SK-N-SH (cell line): Measurements from ENCODE around the gene ETF1. TPM values are rescaled to one million over a fixed set of nuclear protein-coding genes. Genes with fewer than 3 reads are reported as not detected.
A peak's percentile ranks its signal among the peaks of the same experiment; 100 is the strongest.

Source experiments
- CTCF ChIA-PET: fragments of 300-600, 350-600 bp; formaldehyde crosslinking; extraction: SDS; loops from one replicate; lab custom pipeline; 2021; lab: Yijun Ruan, JAX
- POLR2A ChIA-PET: fragments of 350-600 bp; sonication (Branson Sonifier 250); formaldehyde crosslinking; extraction: SDS; loops from one replicate; lab custom pipeline; 2020; ENCODE audit warnings: antibody characterized with exemption, inconsistent platforms; lab: Yijun Ruan, JAX
- DNase-seq: peaks from one replicate; pipeline ENCODE4 v3.0.0; 2012
- H2AFZ ChIP-seq: fragments of 200-600 bp; sonication (generic); 2 replicates; pipeline ENCODE4 v1.8.1; 2016; ENCODE audit warnings: antibody characterized with exemption, mild to moderate bottlenecking, low read depth
- H3F3A ChIP-seq: fragments of 200-600 bp; sonication (generic); replicated peaks from 2 replicates; pipeline ENCODE3; 2016; ENCODE audit warnings: antibody characterized with exemption, mild to moderate bottlenecking; ENCODE audit not compliant: insufficient read depth
- H3K27ac ChIP-seq, 2 experiments: fragments of 200-500 bp in 1 of 2; fragments of 200-600 bp in 1 of 2; sonication (Bioruptor generic) in 1 of 2; sonication (generic), shearing (Covaris generic) in 1 of 2; 2 replicates each; pipeline versions ENCODE4 v1.5.1 to v1.6.1; 2014 to 2016; ENCODE audit warnings: low read depth in 2 of 2, inconsistent platforms in 1 of 2, low read length in 1 of 2, mild to moderate bottlenecking in 1 of 2, mixed read lengths in 1 of 2
- H3K27me3 ChIP-seq: fragments of 200-600 bp; sonication (generic), shearing (Covaris generic); 2 replicates; pipeline ENCODE4 v1.6.1; 2016; ENCODE audit warnings: mixed run types; ENCODE audit not compliant: insufficient read depth
- H3K36me3 ChIP-seq, 2 experiments: fragments of 200-500 bp in 1 of 2; fragments of 200-600 bp in 1 of 2; sonication (Bioruptor generic) in 1 of 2; sonication (generic) in 1 of 2; replicated peaks in 1 of 2; 2 replicates each; pipeline versions ENCODE3 to v1.5.1; 2014 to 2016; ENCODE audit warnings: low read length in 1 of 2, mild to moderate bottlenecking in 1 of 2; ENCODE audit not compliant: insufficient read depth in 2 of 2, control insufficient read depth in 1 of 2
- H3K4me1 ChIP-seq, 2 experiments: fragments of 200-500 bp in 1 of 2; fragments of 200-600 bp in 1 of 2; sonication (Bioruptor generic) in 1 of 2; sonication (generic), shearing (Covaris generic) in 1 of 2; 2 replicates each; pipeline versions ENCODE4 v1.5.1 to v1.6.1; 2014 to 2016; ENCODE audit warnings: low read depth in 1 of 2, low read length in 1 of 2, mixed run types in 1 of 2; ENCODE audit not compliant: insufficient read depth in 2 of 2, control insufficient read depth in 1 of 2
- H3K4me2 ChIP-seq: fragments of 200-600 bp; sonication (generic), shearing (Covaris generic); 2 replicates; pipeline ENCODE4 v1.6.1; 2017; ENCODE audit warnings: mixed run types
- H3K4me3 ChIP-seq, 2 experiments: fragments of 200-500 bp in 1 of 2; fragments of 200-600 bp in 1 of 2; sonication (Bioruptor generic) in 1 of 2; sonication (generic), shearing (Covaris generic) in 1 of 2; 2 replicates each; pipeline versions ENCODE4 v1.5.1 to v1.8.1; 2014 to 2016; ENCODE audit warnings: low read depth in 2 of 2, inconsistent platforms in 1 of 2, low read length in 1 of 2, mild to moderate bottlenecking in 1 of 2, mixed read lengths in 1 of 2, moderate library complexity in 1 of 2
- H3K79me2 ChIP-seq: fragments of 200-600 bp; sonication (generic); 2 replicates; pipeline ENCODE4 v1.8.1; 2017; ENCODE audit warnings: mild to moderate bottlenecking; ENCODE audit not compliant: insufficient read depth
- H3K9ac ChIP-seq: fragments of 200-600 bp; sonication (generic); 2 replicates; pipeline ENCODE4 v1.6.1; 2017; ENCODE audit warnings: mixed run types
- H3K9me2 ChIP-seq: fragments of 200-600 bp; sonication (generic); 2 replicates; pipeline ENCODE4 v1.6.1; 2017; ENCODE audit warnings: mixed run types
- H3K9me3 ChIP-seq: fragments of 200-600 bp; sonication (generic); 2 replicates; pipeline ENCODE4 v1.6.1; 2017; ENCODE audit warnings: mixed run types, mild to moderate bottlenecking, moderate library complexity
- H4K20me1 ChIP-seq: fragments of 200-600 bp; sonication (generic); 2 replicates; pipeline ENCODE4 v1.6.1; 2017; ENCODE audit warnings: mild to moderate bottlenecking, mixed run types; ENCODE audit not compliant: insufficient read depth
- CHD2 ChIP-seq: fragments of 150-350 bp; IDR thresholded peaks from 2 replicates; pipeline ENCODE4 v1.6.1; 2018; ENCODE audit warnings: low read length; ENCODE audit not compliant: partially characterized antibody
- ELF1 ChIP-seq: IDR thresholded peaks from 2 replicates; pipeline ENCODE4 v1.4.0; 2012
- EP300 ChIP-seq, 2 experiments: IDR thresholded peaks; 2 replicates each; pipeline versions ENCODE4 v1.4.0 to v1.6.1; 2012; ENCODE audit warnings: borderline replicate concordance in 1 of 2, low read depth in 1 of 2, low read length in 1 of 2
- EZH2phosphoT487 ChIP-seq: fragments of 200-600 bp; sonication (generic); IDR thresholded peaks from 2 replicates; pipeline ENCODE4 v1.6.1; 2017; ENCODE audit warnings: low read depth, mixed run types, mild to moderate bottlenecking, antibody characterized with exemption, moderate library complexity, borderline replicate concordance
- FOXJ3 ChIP-seq: sonication (generic); formaldehyde crosslinking; IDR thresholded peaks from 2 replicates; pipeline ENCODE4 v1.5.1; 2020; ENCODE audit warnings: mild to moderate bottlenecking, missing genetic modification reagents
- GABPA ChIP-seq: IDR thresholded peaks from 2 replicates; pipeline ENCODE4 v1.4.0; 2012; ENCODE audit warnings: low read depth, mild to moderate bottlenecking
- JUND ChIP-seq: IDR thresholded peaks from 2 replicates; pipeline ENCODE4 v1.4.0; 2012
- MEF2A ChIP-seq: IDR thresholded peaks from 2 replicates; pipeline ENCODE4 v1.4.0; 2012; ENCODE audit warnings: low read depth, borderline replicate concordance
- MXI1 ChIP-seq: IDR thresholded peaks from 2 replicates; pipeline ENCODE4 v1.6.1; 2012; ENCODE audit warnings: mild to moderate bottlenecking, low read depth, low read length, improper control_type of control experiment
- NFIC ChIP-seq: IDR thresholded peaks from 2 replicates; pipeline ENCODE4 v1.4.0; 2012; ENCODE audit warnings: borderline replicate concordance
- POLR2AphosphoS5 ChIP-seq: IDR thresholded peaks from 2 replicates; pipeline ENCODE4 v1.6.1; 2012; ENCODE audit warnings: low read depth, low read length
- RFX5 ChIP-seq: IDR thresholded peaks from 2 replicates; pipeline ENCODE4 v1.6.1; 2012; ENCODE audit warnings: mild to moderate bottlenecking, improper control_type of control experiment, low read length
- RXRA ChIP-seq: IDR thresholded peaks from 2 replicates; pipeline ENCODE4 v1.4.0; 2012; ENCODE audit warnings: low read depth, mild to moderate bottlenecking, borderline replicate concordance
- SIN3A ChIP-seq: IDR thresholded peaks from 2 replicates; pipeline ENCODE4 v1.6.1; 2012; ENCODE audit warnings: low read depth, mild to moderate bottlenecking, low read length, moderate library complexity, borderline replicate concordance
- TAF1 ChIP-seq: IDR thresholded peaks from 2 replicates; pipeline ENCODE4 v1.6.1; 2012; ENCODE audit warnings: low read depth, mild to moderate bottlenecking, low read length, moderate library complexity, borderline replicate concordance
- TEAD4 ChIP-seq: IDR thresholded peaks from 2 replicates; pipeline ENCODE4 v1.4.0; 2012; ENCODE audit warnings: mild to moderate bottlenecking, borderline replicate concordance; ENCODE audit not compliant: insufficient read depth
- YY1 ChIP-seq: IDR thresholded peaks from 2 replicates; pipeline ENCODE4 v1.4.0; 2012; ENCODE audit warnings: low read depth, mild to moderate bottlenecking
- WGBS: methylation state at CpG from one replicate; pipeline ENCODE4 v1.1.6; 2017; ENCODE audit warnings: low lambda C conversion rate; 5-methylcytosine and 5-hydroxymethylcytosine counted together
- polyA plus RNA-seq, 3 experiments: library from polyadenylated mRNA; depleted of rRNA; stranded (reverse); fragments of >200 nt; gene quantifications; 2 replicates each; pipeline ENCODE4 v1.2.3, GENCODE V29; 2012
- TF ChIP-seq, protein P1 (sequence below): fragments of 150-350 bp; IDR thresholded peaks from 2 replicates; pipeline ENCODE4 v1.6.1; 2016; ENCODE audit warnings: mild to moderate bottlenecking, low read depth, low read length
- TF ChIP-seq, protein P2 (sequence below): IDR thresholded peaks from 2 replicates; pipeline ENCODE4 v1.4.0; 2012; ENCODE audit warnings: low read depth
- TF ChIP-seq, protein P3 (sequence below): IDR thresholded peaks from 2 replicates; pipeline ENCODE4 v1.4.0; 2012; ENCODE audit warnings: low read depth, borderline replicate concordance
- TF ChIP-seq, protein P4 (sequence below): fragments of 200-600 bp; sonication (generic); IDR thresholded peaks from 2 replicates; pipeline ENCODE4 v1.6.1; 2017; ENCODE audit warnings: antibody characterized with exemption, mild to moderate bottlenecking, moderate library complexity

The ETF1 gene
- polyA plus RNA-seq, 1 of the 3 experiments (the other 2 are of a cell fraction): 36.7 TPM

DNA sequence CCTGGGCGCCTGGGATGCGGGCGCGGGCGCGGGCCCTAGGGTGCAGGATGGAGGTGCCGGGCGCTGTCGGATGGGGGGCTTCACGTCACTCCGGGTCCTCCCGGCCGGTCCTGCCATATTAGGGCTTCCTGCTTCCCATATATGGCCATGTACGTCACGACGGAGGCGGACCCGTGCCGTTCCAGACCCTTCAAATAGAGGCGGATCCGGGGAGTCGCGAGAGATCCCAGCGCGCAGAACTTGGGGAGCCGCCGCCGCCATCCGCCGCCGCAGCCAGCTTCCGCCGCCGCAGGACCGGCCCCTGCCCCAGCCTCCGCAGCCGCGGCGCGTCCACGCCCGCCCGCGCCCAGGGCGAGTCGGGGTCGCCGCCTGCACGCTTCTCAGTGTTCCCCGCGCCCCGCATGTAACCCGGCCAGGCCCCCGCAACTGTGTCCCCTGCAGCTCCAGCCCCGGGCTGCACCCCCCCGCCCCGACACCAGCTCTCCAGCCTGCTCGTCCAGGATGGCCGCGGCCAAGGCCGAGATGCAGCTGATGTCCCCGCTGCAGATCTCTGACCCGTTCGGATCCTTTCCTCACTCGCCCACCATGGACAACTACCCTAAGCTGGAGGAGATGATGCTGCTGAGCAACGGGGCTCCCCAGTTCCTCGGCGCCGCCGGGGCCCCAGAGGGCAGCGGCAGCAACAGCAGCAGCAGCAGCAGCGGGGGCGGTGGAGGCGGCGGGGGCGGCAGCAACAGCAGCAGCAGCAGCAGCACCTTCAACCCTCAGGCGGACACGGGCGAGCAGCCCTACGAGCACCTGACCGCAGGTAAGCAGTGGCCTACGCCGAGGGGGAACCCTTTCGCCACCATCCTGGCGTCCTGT, 77.5 kb downstream of the ETF1 start, which contains the start of gene EGR1 (continued):
- TF ChIP-seq SIN3A: peak; percentile 58; the same call in 1 of the 2 replicates
- no peak for TF ChIP-seq RFX5
- TF ChIP-seq MEF2A: no peak
- TF ChIP-seq, protein P1, sequence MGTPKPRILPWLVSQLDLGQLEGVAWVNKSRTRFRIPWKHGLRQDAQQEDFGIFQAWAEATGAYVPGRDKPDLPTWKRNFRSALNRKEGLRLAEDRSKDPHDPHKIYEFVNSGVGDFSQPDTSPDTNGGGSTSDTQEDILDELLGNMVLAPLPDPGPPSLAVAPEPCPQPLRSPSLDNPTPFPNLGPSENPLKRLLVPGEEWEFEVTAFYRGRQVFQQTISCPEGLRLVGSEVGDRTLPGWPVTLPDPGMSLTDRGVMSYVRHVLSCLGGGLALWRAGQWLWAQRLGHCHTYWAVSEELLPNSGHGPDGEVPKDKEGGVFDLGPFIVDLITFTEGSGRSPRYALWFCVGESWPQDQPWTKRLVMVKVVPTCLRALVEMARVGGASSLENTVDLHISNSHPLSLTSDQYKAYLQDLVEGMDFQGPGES: no peak
- no peak for TF ChIP-seq CHD2
- TF ChIP-seq GABPA: no peak
- no peak for TF ChIP-seq EZH2phosphoT487
- TF ChIP-seq ELF1: no peak
- no peak for TF ChIP-seq TAF1
- no peak for TF ChIP-seq EP300 (IDR thresholded peaks at IDR 0.05; ENCODE audit: borderline replicate concordance in 1 of 2, low read depth in 1 of 2, low read length in 1 of 2)
- TF ChIP-seq FOXJ3: no peak
- TF ChIP-seq NFIC: no peak

DNA sequence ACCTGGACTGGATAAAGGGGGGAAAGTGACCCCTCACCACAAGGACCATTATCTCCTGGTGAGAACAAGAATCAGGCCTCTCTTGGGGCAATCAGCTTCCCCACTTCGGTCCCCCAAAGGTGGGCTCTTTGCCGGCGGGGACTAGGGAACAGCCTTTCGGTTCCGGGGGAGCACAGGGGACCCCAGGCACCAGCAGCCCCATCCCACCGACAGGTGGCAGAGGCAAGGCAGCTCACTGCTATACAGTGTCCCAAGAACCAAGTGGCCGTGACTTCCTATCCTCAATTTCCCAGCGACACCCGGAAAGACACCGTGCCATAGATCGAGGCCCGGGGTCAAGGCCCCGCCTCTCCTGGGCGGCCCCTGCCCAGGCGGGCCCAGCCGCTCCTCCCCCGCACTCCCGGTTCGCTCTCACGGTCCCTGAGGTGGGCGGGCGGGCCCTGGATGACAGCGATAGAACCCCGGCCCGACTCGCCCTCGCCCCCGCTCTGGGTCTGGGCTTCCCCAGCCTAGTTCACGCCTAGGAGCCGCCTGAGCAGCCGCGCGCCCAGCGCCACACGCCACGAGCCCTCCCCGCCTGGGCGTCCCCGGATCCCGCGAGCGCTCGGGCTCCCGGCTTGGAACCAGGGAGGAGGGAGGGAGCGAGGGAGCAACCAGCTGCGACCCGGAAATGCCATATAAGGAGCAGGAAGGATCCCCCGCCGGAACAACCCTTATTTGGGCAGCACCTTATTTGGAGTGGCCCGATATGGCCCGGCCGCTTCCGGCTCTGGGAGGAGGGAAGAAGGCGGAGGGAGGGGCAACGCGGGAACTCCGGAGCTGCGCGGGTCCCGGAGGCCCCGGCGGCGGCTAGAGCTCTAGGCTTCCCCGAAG, 78.4 kb downstream of the ETF1 start:
- Histone ChIP-seq H3F3A (peaks cover 27% of the 10 kb centered on the region), H3K27me3 (no peaks in the 10 kb centered on the region), H3K4me3 (peak overlapping the region; percentile 81 to 83), H3K9me3 (no peaks in the 10 kb centered on the region), H3K9me2 (no peaks in the 10 kb centered on the region), H3K79me2 (peaks cover 12% of the 10 kb centered on the region; the same call in 1 of the 2 replicates), H3K4me2 (peak overlapping the region; percentile 98), H3K36me3 (peaks cover 0 to 13% of the 10 kb centered on the region in 2 experiments), H3K4me1 (peaks cover 9 to 19% of the 10 kb centered on the region in 2 experiments; a peak in 1 of 4 replicates), H2AFZ (peak overlapping the region; percentile 95; the same call in 1 of the 2 replicates), H4K20me1 (peaks cover 37% of the 10 kb centered on the region), H3K9ac (peak overlapping the region; percentile 97), H3K27ac (peak overlapping the region; percentile 91 to 99)
- TF ChIP-seq CHD2 (peak; percentile 96), SIN3A (no peak), JUND (no peak), POLR2AphosphoS5 (peak; percentile 57), TEAD4 (no peak), ELF1 (no peak; the same call in 1 of the 2 replicates), YY1 (no peak), MXI1 (peak; percentile 77; the same call in 1 of the 2 replicates), MEF2A (no peak), TAF1 (peak; percentile 28; the same call in 1 of the 2 replicates), GABPA (peak; percentile 30; the same call in 1 of the 2 replicates), RXRA (no peak)
- TF ChIP-seq, protein P2, sequence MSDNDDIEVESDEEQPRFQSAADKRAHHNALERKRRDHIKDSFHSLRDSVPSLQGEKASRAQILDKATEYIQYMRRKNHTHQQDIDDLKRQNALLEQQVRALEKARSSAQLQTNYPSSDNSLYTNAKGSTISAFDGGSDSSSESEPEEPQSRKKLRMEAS: peak; percentile 51; the same call in 1 of the 2 replicates
- TF ChIP-seq, protein P3, sequence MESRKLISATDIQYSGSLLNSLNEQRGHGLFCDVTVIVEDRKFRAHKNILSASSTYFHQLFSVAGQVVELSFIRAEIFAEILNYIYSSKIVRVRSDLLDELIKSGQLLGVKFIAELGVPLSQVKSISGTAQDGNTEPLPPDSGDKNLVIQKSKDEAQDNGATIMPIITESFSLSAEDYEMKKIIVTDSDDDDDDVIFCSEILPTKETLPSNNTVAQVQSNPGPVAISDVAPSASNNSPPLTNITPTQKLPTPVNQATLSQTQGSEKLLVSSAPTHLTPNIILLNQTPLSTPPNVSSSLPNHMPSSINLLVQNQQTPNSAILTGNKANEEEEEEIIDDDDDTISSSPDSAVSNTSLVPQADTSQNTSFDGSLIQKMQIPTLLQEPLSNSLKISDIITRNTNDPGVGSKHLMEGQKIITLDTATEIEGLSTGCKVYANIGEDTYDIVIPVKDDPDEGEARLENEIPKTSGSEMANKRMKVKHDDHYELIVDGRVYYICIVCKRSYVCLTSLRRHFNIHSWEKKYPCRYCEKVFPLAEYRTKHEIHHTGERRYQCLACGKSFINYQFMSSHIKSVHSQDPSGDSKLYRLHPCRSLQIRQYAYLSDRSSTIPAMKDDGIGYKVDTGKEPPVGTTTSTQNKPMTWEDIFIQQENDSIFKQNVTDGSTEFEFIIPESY: peak; percentile 93
- TF ChIP-seq, protein P4, sequence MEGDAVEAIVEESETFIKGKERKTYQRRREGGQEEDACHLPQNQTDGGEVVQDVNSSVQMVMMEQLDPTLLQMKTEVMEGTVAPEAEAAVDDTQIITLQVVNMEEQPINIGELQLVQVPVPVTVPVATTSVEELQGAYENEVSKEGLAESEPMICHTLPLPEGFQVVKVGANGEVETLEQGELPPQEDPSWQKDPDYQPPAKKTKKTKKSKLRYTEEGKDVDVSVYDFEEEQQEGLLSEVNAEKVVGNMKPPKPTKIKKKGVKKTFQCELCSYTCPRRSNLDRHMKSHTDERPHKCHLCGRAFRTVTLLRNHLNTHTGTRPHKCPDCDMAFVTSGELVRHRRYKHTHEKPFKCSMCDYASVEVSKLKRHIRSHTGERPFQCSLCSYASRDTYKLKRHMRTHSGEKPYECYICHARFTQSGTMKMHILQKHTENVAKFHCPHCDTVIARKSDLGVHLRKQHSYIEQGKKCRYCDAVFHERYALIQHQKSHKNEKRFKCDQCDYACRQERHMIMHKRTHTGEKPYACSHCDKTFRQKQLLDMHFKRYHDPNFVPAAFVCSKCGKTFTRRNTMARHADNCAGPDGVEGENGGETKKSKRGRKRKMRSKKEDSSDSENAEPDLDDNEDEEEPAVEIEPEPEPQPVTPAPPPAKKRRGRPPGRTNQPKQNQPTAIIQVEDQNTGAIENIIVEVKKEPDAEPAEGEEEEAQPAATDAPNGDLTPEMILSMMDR: peak; percentile 18
- WGBS: 4% methylated on average over 24 of the region's 64 CpGs
- CTCF ChIA-PET: interaction anchor here (0.6 to 11.7 kb wide), 33 partner anchors 9 to 939 kb away, joined by 3 to 196 read pairs (median 4); partner anchors contain the start of genes ETF1, KDM3B and SPATA24
- POLR2A ChIA-PET: interaction anchor here (0.8 to 3.2 kb wide), 14 partner anchors 9 to 829 kb away, joined by 3 to 22 read pairs (median 4); partner anchors contain the start of genes CDC25C, ETF1, FAM53C and MATR3
- DNase-seq: peak; percentile 89
